Keratinocyte (primary cell): ENCODE measurements around the gene ARHGAP10.

ENCODE experiments used
- EZH2 ChIP-seq: IDR thresholded peaks from one replicate; pipeline ENCODE4 v1.6.1; 2012; ENCODE audit warnings: inconsistent platforms, mild to moderate bottlenecking, low read length, moderate library complexity
- TF ChIP-seq, protein P1 (sequence below), 3 experiments: IDR thresholded peaks in 1 of 3; conservative IDR thresholded peaks in 1 of 3; optimal IDR thresholded peaks in 1 of 3; 2 replicates in 2 of 3; 3 replicates in 1 of 3; pipeline versions ENCODE3 to v1.5.1; 2011; ENCODE audit warnings: low read length in 3 of 3, mild to moderate bottlenecking in 3 of 3, moderate library complexity in 2 of 3, control low read depth in 1 of 3, inconsistent platforms in 1 of 3; ENCODE audit not compliant: insufficient read depth in 2 of 3; ENCODE audit errors: extremely low read depth in 1 of 3

DNA sequence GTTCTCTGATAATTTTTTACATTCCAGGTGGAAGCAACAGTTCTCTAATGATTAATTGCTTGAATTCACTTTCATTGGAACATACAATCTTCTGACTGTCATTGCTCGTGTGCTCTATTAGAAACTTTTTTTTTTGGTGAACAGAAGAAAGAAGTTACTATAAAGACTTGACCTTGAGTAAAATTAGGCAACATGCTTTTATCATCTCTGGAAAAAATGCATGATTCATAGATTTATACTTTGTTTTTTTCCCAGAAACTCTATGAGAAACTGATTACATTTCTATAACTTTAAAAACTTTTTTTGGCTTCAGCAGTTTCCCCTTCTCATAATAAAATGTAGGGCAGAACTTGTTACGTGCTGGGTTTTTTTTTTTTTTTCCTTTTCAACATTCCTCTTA, 167.6 kb downstream of the ARHGAP10 start:
- TF ChIP-seq, protein P1, sequence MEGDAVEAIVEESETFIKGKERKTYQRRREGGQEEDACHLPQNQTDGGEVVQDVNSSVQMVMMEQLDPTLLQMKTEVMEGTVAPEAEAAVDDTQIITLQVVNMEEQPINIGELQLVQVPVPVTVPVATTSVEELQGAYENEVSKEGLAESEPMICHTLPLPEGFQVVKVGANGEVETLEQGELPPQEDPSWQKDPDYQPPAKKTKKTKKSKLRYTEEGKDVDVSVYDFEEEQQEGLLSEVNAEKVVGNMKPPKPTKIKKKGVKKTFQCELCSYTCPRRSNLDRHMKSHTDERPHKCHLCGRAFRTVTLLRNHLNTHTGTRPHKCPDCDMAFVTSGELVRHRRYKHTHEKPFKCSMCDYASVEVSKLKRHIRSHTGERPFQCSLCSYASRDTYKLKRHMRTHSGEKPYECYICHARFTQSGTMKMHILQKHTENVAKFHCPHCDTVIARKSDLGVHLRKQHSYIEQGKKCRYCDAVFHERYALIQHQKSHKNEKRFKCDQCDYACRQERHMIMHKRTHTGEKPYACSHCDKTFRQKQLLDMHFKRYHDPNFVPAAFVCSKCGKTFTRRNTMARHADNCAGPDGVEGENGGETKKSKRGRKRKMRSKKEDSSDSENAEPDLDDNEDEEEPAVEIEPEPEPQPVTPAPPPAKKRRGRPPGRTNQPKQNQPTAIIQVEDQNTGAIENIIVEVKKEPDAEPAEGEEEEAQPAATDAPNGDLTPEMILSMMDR (optimal IDR thresholded peaks at IDR 0.05 in 1 of 3, IDR thresholded peaks at IDR 0.05 in 1 of 3, conservative IDR thresholded peaks at IDR 0.05 in 1 of 3; ENCODE audit: extremely low read depth in 1 of 3, insufficient read depth in 2 of 3, low read length in 3 of 3), result no peak
- no peak for TF ChIP-seq EZH2
